Neural crest cell (in vitro differentiated cells): ENCODE measurements around the gene RASA2. TPM values are rescaled to one million over a fixed set of nuclear protein-coding genes. Genes with fewer than 3 reads are reported as not detected.

Source experiments
- DNase-seq: peaks from one replicate; pipeline ENCODE4 v3.0.0; 2021; ENCODE audit warnings: low read depth, mixed read lengths, low spot score
- H3K27ac Mint-ChIP-seq: one replicate; pipeline ENCODE4 v1.8.0; 2021; ENCODE audit warnings: mild to moderate bottlenecking, mixed read lengths; ENCODE audit not compliant: unreplicated experiment
- H3K27me3 Mint-ChIP-seq: 2 replicates; pipeline ENCODE4 v1.8.0; 2021; ENCODE audit warnings: low read depth, mild to moderate bottlenecking, mixed read lengths
- H3K36me3 Mint-ChIP-seq: 2 replicates; pipeline ENCODE4 v1.8.0; 2021; ENCODE audit warnings: low read depth, mild to moderate bottlenecking, mixed read lengths
- H3K4me1 Mint-ChIP-seq: 2 replicates; pipeline ENCODE4 v1.8.0; 2021; ENCODE audit warnings: mixed read lengths
- H3K4me3 Mint-ChIP-seq: one replicate; pipeline ENCODE4 v1.8.0; 2021; ENCODE audit warnings: mild to moderate bottlenecking, mixed read lengths
- H3K9me3 Mint-ChIP-seq: 2 replicates; pipeline ENCODE4 v1.8.0; 2021; ENCODE audit warnings: mixed read lengths
- CTCF ChIP-seq: fragments of 200-600 bp; sonication (generic); conservative IDR thresholded peaks from 2 replicates; pipeline ENCODE4 v1.5.0; 2021; ENCODE audit warnings: antibody characterized with exemption, mild to moderate bottlenecking
- long read RNA-seq: library from polyadenylated mRNA; unstranded; transcript quantifications from one replicate; pipeline ENCODE4 v2.0.0, GENCODE V29; 2020
- total RNA-seq: library from RNA; stranded (reverse); gene quantifications from 2 replicates; pipeline ENCODE4 v1.2.1, GENCODE V29; 2021

Gene RASA2
- total RNA-seq, result 19.2 and 21.4 TPM in 2 replicates
- long read RNA-seq, partial matches to known transcripts, result 8 of 17 reads
- long read RNA-seq, other reads (novel, unspliced or antisense), result 9 of 17 reads

- Mint-ChIP-seq H3K27me3 (no peaks in the 10 kb centered on the region), H3K9me3 (no peaks in the 10 kb centered on the region), H3K27ac (peak within 1 kb of the TSS; percentile 54), H3K4me3 (peak within 1 kb of the TSS; percentile 92), H3K36me3 (no peaks in the 10 kb centered on the region), H3K4me1 (peaks cover 38% of the 10 kb centered on the region)
- DNase-seq, result peak; percentile 49
- no peak for TF ChIP-seq CTCF
These were observed at the start of gene RASA2 for GRCh38 chr3:141486746-141487520. Gene RASA2 (plus strand): TSS chr3:141487027. CDS start chr3:141487084, 57 bp downstream.

- Mint-ChIP-seq H3K27me3 (no peaks in the 10 kb centered on the region), H3K27ac (peak overlapping the region; percentile 58), H3K4me1 (peaks cover 20% of the 10 kb centered on the region), H3K36me3 (peaks cover 22% of the 10 kb centered on the region), H3K9me3 (no peaks in the 10 kb centered on the region), H3K4me3 (no peak overlapping the region)
- no peak for TF ChIP-seq CTCF
- DNase-seq, result no peak
These were observed 47.2 kb upstream of the RASA2 start for GRCh38 chr3:141439589-141439988.

- no peaks in the 10 kb centered on the region for H3K9me3 Mint-ChIP-seq
- H3K36me3 Mint-ChIP-seq, result peaks cover 27% of the 10 kb centered on the region
- no peak overlapping the region for H3K4me3 Mint-ChIP-seq
- no peaks in the 10 kb centered on the region for H3K27me3 Mint-ChIP-seq
- peaks cover 20% of the 10 kb centered on the region for H3K4me1 Mint-ChIP-seq
- H3K27ac Mint-ChIP-seq, result peak overlapping the region; percentile 69
- no peak for DNase-seq
- no peak for TF ChIP-seq CTCF
These were observed 45.9 kb upstream of the RASA2 start for GRCh38 chr3:141440942-141441341.

- H3K4me3 Mint-ChIP-seq, result peak overlapping the region; percentile 13
- no peaks in the 10 kb centered on the region for H3K27me3 Mint-ChIP-seq
- TF ChIP-seq CTCF, result peak; percentile 89
- no peak overlapping the region for H3K27ac Mint-ChIP-seq
- H3K36me3 Mint-ChIP-seq, result peaks cover 27% of the 10 kb centered on the region
- H3K4me1 Mint-ChIP-seq, result peaks cover 20% of the 10 kb centered on the region
- no peaks in the 10 kb centered on the region for H3K9me3 Mint-ChIP-seq
- peak; percentile 61 for DNase-seq
These were observed 45.2 kb upstream of the RASA2 start for GRCh38 chr3:141441381-141442364.

- TF ChIP-seq CTCF, result no peak
- Mint-ChIP-seq H3K9me3 (no peaks in the 10 kb centered on the region), H3K4me1 (peaks cover 20% of the 10 kb centered on the region), H3K4me3 (no peak overlapping the region), H3K27ac (peak overlapping the region; percentile 47), H3K27me3 (no peaks in the 10 kb centered on the region), H3K36me3 (peaks cover 27% of the 10 kb centered on the region)
- no peak for DNase-seq
These were observed 44.4 kb upstream of the RASA2 start for GRCh38 chr3:141442446-141442845.
